NCI-H82 treated with DMSO at 0.1 percent for 48 hours (cell line): ENCODE results near the gene EIF1B.
"Not testable (repeated sequence)": the region's sequence is repeated elsewhere in the genome, so short reads cannot be mapped to it uniquely, and the experiment has no call there.

Experiments
- DNase-seq: peaks from one replicate; lab custom pipeline; 2025; ENCODE audit not compliant: unreplicated experiment; lab: John Stamatoyannopoulos, UW

The EIF1B gene

GRCh38 chr3:40309418-40309924 is at the start of gene EIF1B:
Gene EIF1B, plus strand, starts transcription at chr3:40309707. Its CDS starts 235 bp downstream, at chr3:40309942.
- DNase-seq, result peak; percentile 76

- no peak for DNase-seq
Measured at GRCh38 chr3:40262331-40262730, 47.2 kb upstream of the EIF1B start.

GRCh38 chr3:40264451-40264850 is 45.1 kb upstream of the EIF1B start:
- no peak for DNase-seq

GRCh38 chr3:40265181-40265580 is 44.3 kb upstream of the EIF1B start:
- DNase-seq, result no peak

GRCh38 chr3:40267937-40268724 is 41.4 kb upstream of the EIF1B start:
- DNase-seq, result no peak

GRCh38 chr3:40268802-40269524 is 40.5 kb upstream of the EIF1B start:
- no peak for DNase-seq

GRCh38 chr3:40278791-40279190 is 30.7 kb upstream of the EIF1B start:
- no peak for DNase-seq

GRCh38 chr3:40281995-40282394 is 27.5 kb upstream of the EIF1B start:
- DNase-seq, result no peak

GRCh38 chr3:40283057-40283456 is 26.4 kb upstream of the EIF1B start:
- DNase-seq, result not testable (repeated sequence)

- DNase-seq, result no peak
Measured at GRCh38 chr3:40287248-40287647, 22.3 kb upstream of the EIF1B start.

GRCh38 chr3:40290396-40290795 is 19.1 kb upstream of the EIF1B start:
- no peak for DNase-seq

GRCh38 chr3:40291471-40291870 is 18.0 kb upstream of the EIF1B start:
- no peak for DNase-seq

GRCh38 chr3:40292637-40293349 is 16.7 kb upstream of the EIF1B start:
- no peak for DNase-seq

- DNase-seq, result no peak
Measured at GRCh38 chr3:40294434-40294833, 15.1 kb upstream of the EIF1B start.

- no peak for DNase-seq
Measured at GRCh38 chr3:40298075-40298474, 11.4 kb upstream of the EIF1B start.

GRCh38 chr3:40299130-40299720 is 10.3 kb upstream of the EIF1B start:
- no peak for DNase-seq

GRCh38 chr3:40299721-40300335 is 9.7 kb upstream of the EIF1B start:
- DNase-seq, result no peak

- no peak for DNase-seq
Measured at GRCh38 chr3:40302784-40303183, 6.7 kb upstream of the EIF1B start.

GRCh38 chr3:40304352-40304751 is 5.2 kb upstream of the EIF1B start:
- no peak for DNase-seq

GRCh38 chr3:40306336-40306735 is 3.2 kb upstream of the EIF1B start:
- DNase-seq, result no peak

- DNase-seq, result no peak
Measured at GRCh38 chr3:40307176-40307575, 2.3 kb upstream of the EIF1B start.
